Fibroblast of villous mesenchyme (primary cell): ENCODE data around the gene ABHD13. TPM values are rescaled to one million over a fixed set of nuclear protein-coding genes. Genes with fewer than 3 reads are reported as not detected.

Experiments used
- DNase-seq: peaks from one replicate; pipeline ENCODE4 v3.0.0-alpha.2; 2010; ENCODE audit warnings: low read depth
- H3K4me3 ChIP-seq: 2 replicates; pipeline ENCODE4 v1.5.1; 2011; ENCODE audit warnings: low read depth, mild to moderate bottlenecking, low read length
- total RNA-seq: library from RNA; depleted of rRNA; stranded (reverse); fragments of >200 nt; gene quantifications from 2 replicates; pipeline ENCODE4 v1.2.3, GENCODE V29; 2012
- TF ChIP-seq, protein P1 (sequence below): IDR thresholded peaks from 2 replicates; pipeline ENCODE4 v1.5.1; 2012; ENCODE audit warnings: low read depth, mild to moderate bottlenecking, low read length; ENCODE audit not compliant: insufficient read depth

The ABHD13 gene
- total RNA-seq, 1 donor = 10.8 TPM

DNA sequence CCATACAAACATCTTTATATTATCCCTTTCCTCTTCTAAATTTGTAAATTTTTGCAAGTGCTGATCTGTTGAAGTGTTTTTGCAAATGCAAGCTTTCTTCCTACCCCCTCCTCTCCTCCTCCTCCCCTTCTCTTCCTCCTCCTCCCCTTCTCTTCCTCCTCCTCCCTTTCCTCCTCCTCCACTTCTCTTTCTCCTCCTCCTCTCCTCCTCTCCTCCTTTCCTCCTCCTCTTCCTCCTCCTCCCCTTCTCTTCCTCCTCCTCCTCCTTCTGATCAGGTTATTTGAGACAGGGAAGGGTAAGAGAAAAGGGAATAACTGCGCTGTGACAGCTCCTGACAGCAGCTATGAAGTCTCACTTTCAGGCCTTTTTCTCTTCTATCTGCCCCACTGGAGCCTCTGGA, 60.3 kb downstream of the ABHD13 start:
- no peak overlapping the region for H3K4me3 ChIP-seq
- TF ChIP-seq, protein P1, sequence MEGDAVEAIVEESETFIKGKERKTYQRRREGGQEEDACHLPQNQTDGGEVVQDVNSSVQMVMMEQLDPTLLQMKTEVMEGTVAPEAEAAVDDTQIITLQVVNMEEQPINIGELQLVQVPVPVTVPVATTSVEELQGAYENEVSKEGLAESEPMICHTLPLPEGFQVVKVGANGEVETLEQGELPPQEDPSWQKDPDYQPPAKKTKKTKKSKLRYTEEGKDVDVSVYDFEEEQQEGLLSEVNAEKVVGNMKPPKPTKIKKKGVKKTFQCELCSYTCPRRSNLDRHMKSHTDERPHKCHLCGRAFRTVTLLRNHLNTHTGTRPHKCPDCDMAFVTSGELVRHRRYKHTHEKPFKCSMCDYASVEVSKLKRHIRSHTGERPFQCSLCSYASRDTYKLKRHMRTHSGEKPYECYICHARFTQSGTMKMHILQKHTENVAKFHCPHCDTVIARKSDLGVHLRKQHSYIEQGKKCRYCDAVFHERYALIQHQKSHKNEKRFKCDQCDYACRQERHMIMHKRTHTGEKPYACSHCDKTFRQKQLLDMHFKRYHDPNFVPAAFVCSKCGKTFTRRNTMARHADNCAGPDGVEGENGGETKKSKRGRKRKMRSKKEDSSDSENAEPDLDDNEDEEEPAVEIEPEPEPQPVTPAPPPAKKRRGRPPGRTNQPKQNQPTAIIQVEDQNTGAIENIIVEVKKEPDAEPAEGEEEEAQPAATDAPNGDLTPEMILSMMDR = no peak
- no peak for DNase-seq

DNA sequence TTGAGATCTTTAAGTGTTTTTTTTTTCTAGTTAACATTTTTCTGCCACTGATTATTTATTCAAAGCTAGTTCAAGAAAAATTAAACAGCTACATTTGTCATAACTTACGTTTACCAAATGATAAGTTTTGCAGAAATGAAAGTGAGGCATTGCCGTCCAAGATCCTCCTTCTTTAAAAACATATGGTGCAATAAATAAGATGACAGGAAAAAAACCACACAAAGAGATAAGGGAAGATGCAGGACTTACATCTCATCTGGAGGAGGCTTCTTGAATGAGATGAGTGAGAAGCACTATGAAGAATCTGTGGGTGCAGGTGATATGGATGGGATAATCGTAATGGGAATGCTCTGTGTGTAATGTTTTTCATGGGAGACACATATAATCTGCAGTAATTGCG, 63.7 kb downstream of the ABHD13 start:
- TF ChIP-seq, protein P1 = no peak
- no peak overlapping the region for H3K4me3 ChIP-seq
- peak; percentile 28 for DNase-seq

- no peak overlapping the region for H3K4me3 ChIP-seq
- TF ChIP-seq, protein P1 = no peak
- DNase-seq = peak; percentile 18
Observed at GRCh38 chr13:108283110-108283509, 64.9 kb downstream of the ABHD13 start.

Other genes starting within 250 kb of the ABHD13 start
- gene LIG4, start 2.9 kb upstream of the ABHD13 start, total RNA-seq = 9.7 and 19.0 TPM in 2 replicates
- 0.64 and 2.6 TPM in 2 replicates for gene TNFSF13B, start 51.3 kb downstream of the ABHD13 start, total RNA-seq